Measurements from ENCODE around the gene EMILIN2.
"Not testable (repeated sequence)": the region's sequence is repeated elsewhere in the genome, so short reads cannot be mapped to it uniquely, and the experiment has no call there.

Gene EMILIN2

GRCh38 chr18:2902327-2902726, 55.5 kb downstream of the EMILIN2 start:
- DNase-seq = no peak

GRCh38 chr18:2903006-2903405, 56.2 kb downstream of the EMILIN2 start:
- no peak for DNase-seq

GRCh38 chr18:2905854-2906703, 59.3 kb downstream of the EMILIN2 start:
- peak; percentile 47 for DNase-seq

GRCh38 chr18:2906704-2907549, 60.1 kb downstream of the EMILIN2 start:
- DNase-seq = peak; percentile 34

- DNase-seq = no peak
Observed at GRCh38 chr18:2907550-2908135, 60.8 kb downstream of the EMILIN2 start.

- DNase-seq = no peak
Observed at GRCh38 chr18:2908166-2908945, 61.5 kb downstream of the EMILIN2 start.

GRCh38 chr18:2908946-2909335, 62.1 kb downstream of the EMILIN2 start:
- DNase-seq = no peak

- DNase-seq = no peak
Observed at GRCh38 chr18:2909431-2910140, 62.8 kb downstream of the EMILIN2 start.

GRCh38 chr18:2910261-2910660, 63.5 kb downstream of the EMILIN2 start:
- no peak for DNase-seq

- DNase-seq = no peak
Observed at GRCh38 chr18:2910751-2911425, 64.1 kb downstream of the EMILIN2 start.

- DNase-seq = no peak
Observed at GRCh38 chr18:2911533-2911932, 64.7 kb downstream of the EMILIN2 start.

- no peak for DNase-seq
Observed at GRCh38 chr18:2912357-2913299, 65.8 kb downstream of the EMILIN2 start.

- DNase-seq = no peak
Observed at GRCh38 chr18:2913398-2914005, 66.7 kb downstream of the EMILIN2 start.

GRCh38 chr18:2914185-2914880, 67.5 kb downstream of the EMILIN2 start:
- DNase-seq = no peak

GRCh38 chr18:2914881-2915240, 68.1 kb downstream of the EMILIN2 start:
- no peak for DNase-seq

GRCh38 chr18:2915486-2915885, 68.7 kb downstream of the EMILIN2 start:
- not testable (repeated sequence) for DNase-seq

GRCh38 chr18:2916184-2916583, 69.4 kb downstream of the EMILIN2 start:
- DNase-seq = no peak

GRCh38 chr18:2917259-2918047, 70.6 kb downstream of the EMILIN2 start:
- no peak for DNase-seq

All from stimulated activated CD4-positive, alpha-beta T cell treated with anti-CD3 and anti-CD28 coated beads, Interleukin-12 subunit alpha, Interleukin-12 subunit beta, amount 100 ng/mL, for 4 hours (primary cell).